Activated naive CD4-positive, alpha-beta T cell treated with anti-CD3 and anti-CD28 coated beads, Interleukin-2, amount 50 U/mL, for 24 hours (primary cell): ENCODE measurements around the gene FOXJ2.
"Not testable (repeated sequence)": the region's sequence is repeated elsewhere in the genome, so short reads cannot be mapped to it uniquely, and the experiment has no call there.

Experiments used
- H3K27ac Mint-ChIP-seq: one replicate; pipeline ENCODE4 v1.8.0; 2021; ENCODE audit warnings: mild to moderate bottlenecking, mixed read lengths
- H3K27me3 Mint-ChIP-seq: one replicate; pipeline ENCODE4 v1.8.0; 2021; ENCODE audit warnings: mixed read lengths
- H3K36me3 Mint-ChIP-seq: one replicate; pipeline ENCODE4 v1.8.0; 2021; ENCODE audit warnings: mixed read lengths
- H3K4me1 Mint-ChIP-seq: one replicate; pipeline ENCODE4 v1.8.0; 2021; ENCODE audit warnings: mixed read lengths
- H3K4me3 Mint-ChIP-seq: one replicate; pipeline ENCODE4 v1.8.0; 2021; ENCODE audit warnings: mild to moderate bottlenecking, mixed read lengths
- H3K9me3 Mint-ChIP-seq: one replicate; pipeline ENCODE4 v1.8.0; 2021; ENCODE audit warnings: mixed read lengths

The FOXJ2 gene

DNA sequence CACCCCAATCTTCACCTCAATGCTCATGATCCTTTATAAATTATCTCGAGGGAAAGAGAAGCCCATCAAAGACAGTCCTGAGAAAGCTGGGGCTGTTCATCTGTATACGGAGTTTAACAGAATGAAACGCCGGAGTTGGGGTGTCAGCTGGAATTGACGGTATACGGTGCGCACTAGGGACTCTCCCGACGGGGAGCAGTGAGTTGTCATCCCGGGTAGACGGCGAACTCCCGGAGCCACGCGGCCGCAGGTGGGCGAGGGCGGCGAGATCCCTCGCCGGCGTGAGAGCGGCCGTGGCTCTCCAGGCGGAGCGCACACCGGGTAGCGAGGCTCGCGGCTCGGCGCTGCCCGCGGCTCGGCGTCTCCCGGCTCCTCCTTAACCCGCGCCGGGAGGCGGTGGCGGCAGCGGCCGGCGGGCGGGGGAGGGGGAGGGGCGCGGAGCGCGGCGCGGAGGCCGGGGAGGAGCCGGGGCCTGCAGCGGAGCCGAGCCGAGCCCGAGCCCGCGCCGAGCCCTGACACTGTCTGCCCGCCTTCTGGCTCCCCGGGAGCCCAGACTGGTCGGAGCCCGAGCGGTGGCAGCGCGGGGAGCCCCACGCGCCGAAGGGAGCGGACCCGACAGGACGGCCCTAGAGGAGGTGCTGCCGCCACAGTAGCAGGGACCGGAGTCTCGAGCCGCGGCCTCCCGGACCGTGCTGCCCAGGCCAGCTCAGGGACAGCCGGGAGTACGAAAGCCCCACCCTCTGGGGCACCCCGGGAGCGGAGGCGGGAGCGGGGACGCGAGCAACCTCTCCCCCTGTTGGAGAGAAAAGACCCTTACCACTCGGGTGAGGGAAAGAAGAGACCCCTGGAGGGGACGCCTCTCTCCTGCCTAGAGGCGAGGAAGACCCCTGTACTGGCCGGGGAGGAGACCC lies at the start of gene FOXJ2:
TSS of gene FOXJ2 (plus strand) at position 475 of the 911 bp plus-strand sequence. CDS start 7,117 bp downstream, outside the sequence.
- no peaks in the 10 kb centered on the region for H3K27me3 Mint-ChIP-seq
- H3K4me1 Mint-ChIP-seq, result peaks cover 54% of the 10 kb centered on the region
- H3K27ac Mint-ChIP-seq, result peak within 1 kb of the TSS; percentile 93
- H3K36me3 Mint-ChIP-seq, result peaks cover 2% of the 10 kb centered on the region
- H3K4me3 Mint-ChIP-seq, result peak within 1 kb of the TSS; percentile 90
- no peaks in the 10 kb centered on the region for H3K9me3 Mint-ChIP-seq

DNA sequence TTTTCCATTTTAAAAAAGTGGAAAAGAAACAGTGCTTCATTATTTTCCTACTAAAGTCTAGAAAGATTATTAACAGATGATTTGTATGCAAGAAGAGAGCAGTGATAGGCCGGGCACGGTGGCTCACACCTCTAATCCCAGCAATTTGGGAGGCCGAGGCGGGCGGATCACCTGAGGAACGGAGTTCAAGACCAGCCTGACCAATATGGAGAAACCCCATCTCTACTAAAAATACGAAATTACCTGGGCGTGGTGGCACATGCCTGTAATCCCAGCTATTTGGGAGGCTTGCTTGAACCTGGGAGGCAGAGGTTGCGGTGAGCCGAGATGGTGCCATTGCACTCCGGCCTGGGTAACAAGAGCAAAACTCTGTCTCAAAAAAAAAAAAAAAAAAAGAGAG lies 49.5 kb upstream of the FOXJ2 start:
- not testable (repeated sequence) for H3K27ac Mint-ChIP-seq, H3K9me3 Mint-ChIP-seq, H3K4me1 Mint-ChIP-seq, H3K27me3 Mint-ChIP-seq, H3K36me3 Mint-ChIP-seq, H3K4me3 Mint-ChIP-seq

DNA sequence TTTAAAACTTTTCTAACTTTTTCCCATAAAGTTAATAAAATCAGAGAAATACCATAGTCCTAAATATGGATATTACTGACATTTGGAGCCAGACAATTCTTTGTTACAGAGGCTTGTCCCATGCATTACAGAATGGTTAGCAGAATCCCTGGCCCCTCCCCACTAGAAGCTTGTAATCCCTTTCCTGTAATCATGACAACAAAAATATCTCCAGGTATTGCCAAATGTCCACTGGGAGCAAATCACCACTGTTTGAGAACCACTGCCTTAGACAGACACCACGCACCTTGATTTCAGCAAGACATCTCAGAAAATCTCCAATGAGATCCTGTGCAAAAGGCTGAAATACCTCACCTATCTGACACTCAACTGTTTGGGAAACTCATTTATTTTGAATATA lies 49.1 kb upstream of the FOXJ2 start:
- H3K27ac Mint-ChIP-seq, H3K4me1 Mint-ChIP-seq, H3K4me3 Mint-ChIP-seq, H3K36me3 Mint-ChIP-seq, H3K9me3 Mint-ChIP-seq, H3K27me3 Mint-ChIP-seq: not testable (repeated sequence)

DNA sequence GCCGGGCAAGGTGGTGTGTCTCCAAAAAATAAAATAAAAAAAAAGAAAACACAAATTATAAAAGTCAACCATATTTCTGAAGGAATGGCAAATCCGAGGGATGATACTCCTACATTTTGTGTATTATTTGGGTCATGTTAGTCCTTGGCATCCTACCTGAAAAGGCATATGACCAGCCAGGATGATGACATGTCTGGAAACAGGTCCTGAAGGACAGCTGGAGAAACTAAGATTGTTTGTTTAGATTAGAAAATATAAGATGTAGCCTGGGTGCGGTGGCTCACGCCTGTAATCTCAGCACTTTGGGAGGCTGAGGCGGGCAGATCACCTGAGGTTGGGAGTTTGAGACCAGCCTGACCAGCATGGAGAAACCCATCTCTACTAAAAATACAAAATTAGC lies 47.6 kb upstream of the FOXJ2 start:
- Mint-ChIP-seq H3K27me3 (no peaks in the 10 kb centered on the region), H3K27ac (no peak overlapping the region), H3K9me3 (no peaks in the 10 kb centered on the region), H3K4me1 (peaks cover 6% of the 10 kb centered on the region), H3K36me3 (no peaks in the 10 kb centered on the region), H3K4me3 (no peak overlapping the region)

DNA sequence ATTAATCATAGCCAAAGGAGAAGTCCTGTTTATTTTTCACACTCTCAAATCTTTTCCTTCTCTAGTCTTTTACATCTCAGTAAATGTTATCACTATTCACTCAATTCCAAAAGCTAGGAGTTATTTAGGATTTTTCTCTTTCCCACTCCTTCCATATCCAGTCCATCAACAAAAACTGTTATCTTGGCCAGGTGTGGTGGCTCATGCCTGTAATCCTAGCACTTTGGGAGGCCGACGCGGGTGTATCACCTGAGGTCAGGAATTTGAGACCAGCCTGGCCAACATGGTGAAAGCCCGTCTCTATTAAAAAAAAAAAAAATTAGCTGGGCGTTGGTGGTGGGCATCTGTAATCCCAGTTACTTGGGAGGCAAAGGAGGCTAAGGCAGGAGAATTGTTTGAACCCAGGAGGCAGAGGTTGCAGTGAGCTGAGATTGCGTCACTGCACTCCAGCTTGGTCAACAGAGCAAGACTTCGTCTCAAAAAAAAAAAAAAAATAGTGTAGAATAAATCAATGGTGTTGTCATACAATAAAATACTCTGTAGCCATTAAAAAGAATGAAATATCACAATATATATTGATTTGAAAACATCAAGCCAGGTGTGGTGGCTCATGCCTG lies 46.6 kb upstream of the FOXJ2 start:
- H3K36me3 Mint-ChIP-seq, result no peaks in the 10 kb centered on the region
- H3K27ac Mint-ChIP-seq, result no peak overlapping the region
- H3K4me3 Mint-ChIP-seq, result no peak overlapping the region
- peaks cover 15% of the 10 kb centered on the region for H3K4me1 Mint-ChIP-seq
- no peaks in the 10 kb centered on the region for H3K27me3 Mint-ChIP-seq
- H3K9me3 Mint-ChIP-seq, result no peaks in the 10 kb centered on the region

DNA sequence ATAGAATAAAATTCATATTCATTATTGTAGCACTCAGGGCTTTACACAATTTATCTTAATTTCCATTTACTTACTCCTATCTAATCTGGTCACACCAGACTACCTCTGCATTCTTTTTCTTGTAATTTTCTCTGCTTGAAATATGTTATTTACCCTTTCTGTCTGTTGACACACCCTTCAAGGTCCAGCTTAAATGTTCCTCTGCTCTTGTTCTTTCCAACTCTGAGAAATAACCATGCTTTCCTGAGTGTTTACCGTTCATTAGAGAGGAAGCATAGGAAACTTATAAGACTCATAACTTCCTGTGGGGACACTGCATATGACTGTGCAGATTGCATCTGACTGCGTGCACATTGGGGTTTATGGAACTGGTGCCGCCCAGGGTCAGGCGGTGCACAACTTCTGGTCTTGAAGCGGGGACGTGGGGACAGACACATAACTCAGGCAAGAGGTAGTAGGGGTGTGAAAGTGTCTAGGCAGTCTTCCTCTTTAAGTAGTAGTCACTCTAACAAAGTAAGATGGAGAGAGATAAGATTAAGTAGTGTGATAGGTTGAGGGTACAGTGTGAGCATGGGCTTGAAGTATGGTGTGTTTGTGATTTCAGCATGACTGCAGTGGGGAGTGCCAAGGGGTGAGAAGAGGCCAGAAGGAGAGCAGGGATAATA lies 42.6 kb upstream of the FOXJ2 start:
- no peaks in the 10 kb centered on the region for H3K9me3 Mint-ChIP-seq
- peaks cover 23% of the 10 kb centered on the region for H3K4me1 Mint-ChIP-seq

DNA sequence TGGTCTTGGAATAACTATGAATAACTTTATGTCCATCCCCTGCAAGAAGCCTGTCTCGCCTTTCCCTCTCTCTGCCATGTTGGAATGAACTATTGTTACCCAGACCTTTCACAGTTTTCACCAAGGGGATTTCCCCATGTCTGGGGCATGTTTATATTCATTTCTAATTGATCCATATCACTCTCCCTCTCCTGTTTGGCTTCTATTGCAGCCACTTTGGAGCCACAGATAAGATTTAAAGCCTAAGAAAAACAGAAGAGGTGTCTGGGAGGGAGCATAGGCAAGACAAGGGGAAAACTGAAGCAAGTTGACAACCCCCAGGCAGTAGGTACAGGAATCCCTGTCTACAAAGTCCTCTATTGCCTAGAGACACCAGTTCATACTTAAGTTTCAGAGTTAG lies 41.0 kb upstream of the FOXJ2 start:
- Mint-ChIP-seq H3K27ac (peak overlapping the region; percentile 76), H3K9me3 (no peaks in the 10 kb centered on the region), H3K4me1 (peaks cover 27% of the 10 kb centered on the region), H3K36me3 (no peaks in the 10 kb centered on the region), H3K27me3 (no peaks in the 10 kb centered on the region), H3K4me3 (no peak overlapping the region)

More for the DNA sequence above, 42.6 kb upstream of the FOXJ2 start:
- no peaks in the 10 kb centered on the region for H3K36me3 Mint-ChIP-seq
- peak overlapping the region; percentile 76 for H3K4me3 Mint-ChIP-seq
- peak overlapping the region; percentile 94 for H3K27ac Mint-ChIP-seq
- H3K27me3 Mint-ChIP-seq, result no peaks in the 10 kb centered on the region

DNA sequence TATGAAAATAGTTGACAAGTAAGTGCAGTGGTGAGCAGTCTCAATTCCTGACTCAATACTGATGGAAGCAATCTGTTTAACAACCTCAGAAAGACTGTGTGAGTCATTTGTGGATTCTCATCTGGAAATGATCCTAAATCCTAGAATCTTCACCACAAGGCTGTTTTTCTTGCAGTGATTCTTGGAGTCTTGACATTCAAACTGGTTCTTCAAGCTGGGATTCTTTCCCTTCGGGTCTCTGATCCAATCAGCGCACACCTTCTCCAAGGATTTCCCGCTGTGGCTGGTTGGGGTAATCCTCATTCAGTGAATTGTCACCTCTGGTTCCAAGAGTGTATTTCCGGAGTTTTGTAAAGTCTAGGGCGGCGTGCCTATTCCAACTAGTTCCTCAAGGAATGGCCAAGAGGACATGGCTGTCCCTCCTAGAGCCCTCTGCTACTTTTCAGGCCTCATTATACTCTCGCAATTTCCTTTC lies 37.7 kb upstream of the FOXJ2 start:
- H3K36me3 Mint-ChIP-seq, result no peaks in the 10 kb centered on the region

DNA sequence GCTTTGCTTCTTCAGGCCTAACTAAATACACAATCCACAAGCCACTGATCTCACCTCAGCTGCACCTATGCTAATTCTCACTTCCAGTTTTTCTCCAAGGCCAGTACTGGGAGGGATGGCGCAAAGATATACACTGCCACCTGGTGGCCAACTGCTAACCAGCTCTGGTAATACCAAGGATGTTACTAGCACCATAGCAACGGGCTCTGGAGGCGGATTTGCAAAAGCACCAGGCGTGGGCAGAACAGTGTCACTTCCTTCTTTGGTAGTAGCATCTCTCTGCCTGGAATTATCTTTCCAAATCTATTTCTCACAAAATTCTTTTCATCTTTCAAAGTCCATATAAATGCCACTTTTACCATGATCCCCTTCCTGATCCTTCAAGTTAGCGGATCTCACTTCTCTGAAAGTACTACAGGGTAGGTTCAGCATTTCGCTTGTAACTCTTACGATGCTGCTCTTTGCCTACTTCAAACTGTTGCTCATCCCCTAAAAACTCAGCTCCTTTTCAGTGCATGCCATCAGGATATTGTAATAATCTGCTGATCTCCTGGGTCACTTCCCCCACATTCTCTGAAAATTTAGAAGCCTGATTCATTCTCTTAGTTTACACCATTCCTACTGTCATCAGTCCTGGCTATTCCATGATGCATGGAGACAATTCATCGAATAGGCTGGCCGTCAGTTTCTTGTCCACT lies 37.1 kb upstream of the FOXJ2 start:
- no peak overlapping the region for H3K4me3 Mint-ChIP-seq
- H3K27me3 Mint-ChIP-seq, result no peaks in the 10 kb centered on the region
- H3K36me3 Mint-ChIP-seq, result no peaks in the 10 kb centered on the region
- H3K27ac Mint-ChIP-seq, result no peak overlapping the region
- no peaks in the 10 kb centered on the region for H3K9me3 Mint-ChIP-seq
- peaks cover 16% of the 10 kb centered on the region for H3K4me1 Mint-ChIP-seq

More for the DNA sequence above, 37.7 kb upstream of the FOXJ2 start:
- H3K4me3 Mint-ChIP-seq, result no peak overlapping the region
- no peaks in the 10 kb centered on the region for H3K27me3 Mint-ChIP-seq
- peaks cover 22% of the 10 kb centered on the region for H3K4me1 Mint-ChIP-seq
- no peaks in the 10 kb centered on the region for H3K9me3 Mint-ChIP-seq
- H3K27ac Mint-ChIP-seq, result peak overlapping the region; percentile 10

DNA sequence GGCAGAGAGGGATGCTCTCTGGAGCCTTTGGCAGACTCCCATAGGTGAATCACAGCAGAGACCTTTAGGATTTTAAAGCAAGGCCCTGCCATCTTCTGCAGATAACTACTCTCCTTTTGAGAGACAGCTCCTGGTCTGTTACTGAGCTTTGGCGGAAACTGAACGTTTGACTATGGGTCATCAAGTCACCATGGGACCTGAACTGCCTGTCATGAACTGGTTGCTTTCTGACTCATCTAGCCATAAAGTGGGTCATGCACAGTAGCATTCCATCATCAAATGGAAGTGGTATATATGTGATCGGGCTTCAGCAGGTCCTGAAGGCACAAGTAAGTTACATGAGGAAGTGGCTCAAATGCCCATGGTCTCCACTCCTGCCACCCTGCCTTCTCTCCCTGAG lies 31.7 kb upstream of the FOXJ2 start:
- not testable (repeated sequence) for H3K27ac Mint-ChIP-seq, H3K27me3 Mint-ChIP-seq, H3K4me1 Mint-ChIP-seq, H3K36me3 Mint-ChIP-seq, H3K4me3 Mint-ChIP-seq, H3K9me3 Mint-ChIP-seq

DNA sequence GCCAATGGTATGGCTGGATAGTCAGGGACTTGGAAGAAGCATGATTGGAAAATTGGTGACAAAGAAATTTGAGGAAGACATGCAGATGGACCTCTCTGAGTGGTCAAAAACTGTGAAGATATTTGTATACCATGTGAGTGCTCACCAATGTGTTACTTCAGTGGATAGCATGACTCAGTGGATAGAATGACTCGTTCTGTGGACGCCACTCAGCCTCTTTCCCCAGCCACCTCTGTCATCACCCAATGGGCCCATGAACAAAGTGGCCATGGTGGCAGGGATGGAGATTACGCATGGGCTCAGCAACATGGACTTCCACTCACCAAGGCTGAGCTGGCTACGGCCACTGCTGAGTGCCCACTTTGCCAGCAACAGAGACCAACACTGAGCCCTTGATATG lies 31.0 kb upstream of the FOXJ2 start:
- not testable (repeated sequence) for H3K27me3 Mint-ChIP-seq

DNA sequence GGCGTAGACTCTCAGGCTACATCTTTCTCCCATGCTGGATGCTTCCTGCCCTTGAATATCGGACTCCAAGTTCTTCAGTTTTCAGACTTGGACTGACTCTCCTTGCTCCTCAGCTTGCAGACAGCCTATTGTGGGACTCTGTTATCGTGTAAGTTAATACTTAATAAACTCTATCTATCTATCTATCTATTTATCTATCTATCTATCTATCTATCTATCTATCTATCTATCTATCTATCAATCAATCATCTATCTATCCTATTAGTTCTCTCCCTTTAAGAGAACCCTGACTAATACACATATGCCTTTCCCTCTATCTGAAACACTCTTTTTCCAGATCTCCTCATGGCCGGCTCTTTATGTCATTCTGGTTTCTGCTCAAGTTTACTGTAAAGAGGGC lies 27.6 kb upstream of the FOXJ2 start:
- not testable (repeated sequence) for H3K36me3 Mint-ChIP-seq, H3K9me3 Mint-ChIP-seq, H3K4me3 Mint-ChIP-seq, H3K27ac Mint-ChIP-seq, H3K27me3 Mint-ChIP-seq, H3K4me1 Mint-ChIP-seq

More for the DNA sequence above, 31.0 kb upstream of the FOXJ2 start:
- H3K4me3 Mint-ChIP-seq, H3K9me3 Mint-ChIP-seq, H3K4me1 Mint-ChIP-seq, H3K36me3 Mint-ChIP-seq, H3K27ac Mint-ChIP-seq: not testable (repeated sequence)

DNA sequence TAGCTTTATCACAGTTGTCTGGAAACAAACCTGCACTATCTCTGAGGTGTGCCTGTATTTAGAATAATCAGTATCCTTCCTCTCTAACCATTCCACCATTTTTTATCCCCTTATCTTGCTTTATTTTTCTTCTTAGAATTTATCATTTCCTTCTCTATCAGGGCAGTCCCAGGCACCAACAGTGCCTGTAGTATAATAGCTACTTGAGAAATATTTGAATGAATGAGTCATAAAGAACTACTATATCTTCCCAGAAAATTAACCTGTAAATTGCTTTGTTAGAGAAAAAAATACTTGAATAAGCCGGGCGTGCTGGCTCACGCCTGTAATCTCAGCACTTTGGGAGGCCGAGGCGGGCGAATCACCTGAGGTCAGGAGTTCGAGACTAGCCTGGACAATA lies 21.2 kb upstream of the FOXJ2 start:
- Mint-ChIP-seq H3K36me3 (no peaks in the 10 kb centered on the region), H3K4me1 (no peaks in the 10 kb centered on the region), H3K27ac (no peak overlapping the region), H3K4me3 (no peak overlapping the region), H3K9me3 (no peaks in the 10 kb centered on the region), H3K27me3 (peaks cover 19% of the 10 kb centered on the region)

DNA sequence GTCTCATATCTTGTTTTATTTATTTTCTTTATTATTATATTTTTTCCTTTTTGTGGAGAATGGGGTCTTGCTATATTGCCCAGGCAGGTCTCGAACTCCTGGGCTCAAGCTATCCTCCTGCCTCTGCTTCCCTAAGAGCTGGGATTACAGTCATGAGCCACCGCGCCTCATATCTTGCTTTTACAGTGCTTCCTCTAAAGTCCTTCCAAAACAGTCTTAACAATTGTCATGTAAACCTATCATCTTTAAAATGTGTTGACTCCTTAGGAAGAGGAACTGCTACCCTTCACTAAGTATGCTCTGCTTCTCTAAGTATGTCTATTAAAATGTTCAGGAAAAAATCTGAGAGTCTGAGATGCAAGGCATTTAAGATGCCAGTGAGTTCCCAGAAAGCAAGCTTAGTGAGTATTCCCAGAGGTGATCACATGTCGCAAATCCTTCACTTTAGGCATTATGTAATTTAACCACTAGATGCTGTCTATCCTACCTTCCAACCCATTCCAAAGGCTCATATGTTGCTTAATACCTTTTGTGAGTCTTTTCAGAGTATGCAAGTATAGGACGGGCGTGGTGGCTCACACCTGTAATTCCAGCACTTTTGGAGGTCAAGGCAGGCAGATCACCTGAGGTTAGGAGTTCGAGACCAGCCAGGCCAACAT lies 19.7 kb upstream of the FOXJ2 start:
- Mint-ChIP-seq H3K27me3 (peaks cover 27% of the 10 kb centered on the region), H3K36me3 (no peaks in the 10 kb centered on the region), H3K4me3 (no peak overlapping the region), H3K4me1 (no peaks in the 10 kb centered on the region), H3K9me3 (no peaks in the 10 kb centered on the region), H3K27ac (no peak overlapping the region)

DNA sequence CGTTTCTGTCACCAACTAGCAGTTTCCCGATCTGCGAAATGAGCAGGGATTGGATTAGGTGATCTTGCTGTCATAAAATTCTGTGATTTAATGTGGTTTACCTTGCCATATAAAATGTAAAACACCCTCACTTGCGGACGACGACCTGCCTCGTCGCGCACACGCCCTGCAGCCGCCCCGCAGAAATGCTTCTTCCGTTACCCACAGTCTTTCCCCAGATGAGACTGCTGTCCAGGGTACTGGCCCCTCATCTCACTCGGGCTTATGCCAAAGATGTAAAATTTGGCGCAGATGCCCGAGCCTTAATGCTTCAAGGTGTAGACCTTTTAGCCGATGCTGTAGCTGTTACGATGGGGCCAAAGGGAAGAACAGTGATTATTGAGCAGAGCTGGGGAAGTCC lies 17.7 kb upstream of the FOXJ2 start:
- Mint-ChIP-seq H3K4me3 (no peak overlapping the region), H3K27ac (no peak overlapping the region), H3K4me1 (no peaks in the 10 kb centered on the region), H3K27me3 (peaks cover 30% of the 10 kb centered on the region), H3K36me3 (no peaks in the 10 kb centered on the region), H3K9me3 (no peaks in the 10 kb centered on the region)
